Anterior cingulate cortex (tissue), 58 donors: ENCODE measurements around the gene KCNG4.
"Not testable (repeated sequence)": the region's sequence is repeated elsewhere in the genome, so short reads cannot be mapped to it uniquely, and the experiment has no call there.

ENCODE experiments used
- DNase-seq, 58 donors: peaks; one replicate each; lab custom pipeline; 2025; lab: John Stamatoyannopoulos, UW

KCNG4 gene

DNA sequence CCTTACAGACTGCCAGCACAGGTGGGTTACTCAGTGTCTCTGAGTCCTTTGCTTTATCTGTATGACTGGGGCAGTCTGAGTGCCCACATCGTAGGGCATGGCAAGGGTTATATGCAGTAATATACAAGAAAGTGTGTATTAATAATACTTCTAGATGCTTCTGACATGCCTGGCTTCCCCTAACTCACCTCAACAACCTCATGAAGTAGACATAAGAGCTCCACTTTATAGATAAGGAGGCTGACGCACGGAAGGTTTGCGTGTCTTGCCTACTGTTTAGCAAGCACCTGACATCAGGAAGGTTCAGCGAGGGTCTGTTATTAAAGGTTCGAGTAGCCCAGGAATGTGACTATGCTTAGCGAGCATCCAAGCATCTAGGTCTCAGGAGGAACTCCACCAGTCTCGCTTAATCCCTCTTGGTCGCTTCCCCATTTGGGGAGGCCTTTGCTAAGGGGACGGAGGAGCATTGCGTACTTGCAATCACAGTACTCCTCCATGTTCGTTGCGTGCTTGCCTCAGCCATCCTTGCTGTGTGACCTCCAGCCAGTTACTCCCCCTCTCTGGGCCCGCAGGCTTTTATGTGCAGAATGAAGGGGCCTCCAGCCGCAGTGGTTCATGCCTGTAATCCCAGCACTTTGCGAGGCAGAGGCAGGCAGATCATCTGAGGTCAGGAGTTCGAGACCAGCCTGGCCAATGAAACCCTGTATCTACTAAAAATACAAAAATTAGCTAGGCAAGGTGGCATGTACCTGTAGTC is 1.6 kb downstream of the KCNG4 start:
- DNase-seq: no peak

DNA sequence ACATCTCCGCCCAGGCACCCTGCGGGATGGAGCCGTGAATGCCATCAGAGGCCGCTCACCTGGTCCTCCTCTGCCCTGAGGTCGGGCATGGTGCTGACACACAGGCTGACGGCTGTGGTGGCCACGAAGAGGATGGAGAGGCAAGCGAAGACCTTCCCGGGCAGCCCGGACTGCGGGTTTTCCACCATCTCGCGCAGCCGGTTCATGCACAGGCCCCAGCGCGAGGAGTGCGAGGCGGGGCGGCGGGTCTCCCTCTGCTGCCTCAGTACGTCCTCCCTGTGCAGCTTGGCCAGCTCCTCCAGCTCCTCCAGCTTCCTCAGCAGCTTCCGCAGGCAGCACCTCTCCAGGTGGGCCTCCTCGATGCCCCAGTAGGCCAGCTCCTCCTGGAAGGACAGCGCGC is 3.1 kb downstream of the KCNG4 start:
- no peak for DNase-seq

DNA sequence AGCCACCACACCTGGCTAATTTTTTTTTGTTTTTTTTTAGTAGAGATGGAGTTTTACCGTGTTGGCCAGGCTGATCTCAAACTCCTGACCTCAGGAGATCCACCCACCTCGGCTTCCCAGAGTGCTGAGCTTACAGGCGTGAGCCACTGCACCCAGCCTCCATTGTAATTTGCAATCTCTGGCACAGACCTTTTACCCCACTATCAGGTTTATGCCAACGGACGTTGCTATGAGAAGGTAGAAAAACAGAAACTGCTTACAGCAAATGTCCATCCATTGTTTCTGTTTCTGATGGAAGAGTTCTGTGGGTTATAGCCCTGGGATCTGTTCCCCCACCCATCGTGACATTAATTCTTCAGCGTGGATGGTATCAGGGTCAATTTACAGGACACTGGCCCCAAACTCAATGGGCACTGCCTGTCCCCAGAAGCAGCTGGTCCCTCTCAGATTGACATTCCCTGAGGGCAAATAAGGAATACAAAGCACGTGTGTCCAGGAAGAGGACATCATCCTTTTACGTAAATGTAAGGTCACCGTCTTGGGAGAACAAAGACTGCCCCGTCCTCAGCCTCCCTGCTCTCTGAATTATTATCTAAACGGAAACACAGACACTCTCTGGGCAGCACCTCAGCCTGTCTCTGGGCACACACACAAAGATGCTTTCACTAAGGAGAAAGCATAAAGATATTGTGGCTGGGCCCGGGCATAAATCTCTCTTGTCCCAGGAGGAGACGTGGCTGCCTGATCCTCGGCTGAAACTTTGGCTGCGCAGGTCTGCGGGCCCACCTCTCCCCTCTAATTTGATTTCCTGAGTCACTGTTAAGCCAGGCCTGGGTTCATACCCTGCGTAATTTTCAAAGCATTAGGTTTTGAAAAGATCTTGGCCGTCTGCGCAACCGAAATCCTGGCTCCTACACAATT is 5.2 kb downstream of the KCNG4 start:
- DNase-seq: peak in 1 of 58 donors; percentile 6

DNA sequence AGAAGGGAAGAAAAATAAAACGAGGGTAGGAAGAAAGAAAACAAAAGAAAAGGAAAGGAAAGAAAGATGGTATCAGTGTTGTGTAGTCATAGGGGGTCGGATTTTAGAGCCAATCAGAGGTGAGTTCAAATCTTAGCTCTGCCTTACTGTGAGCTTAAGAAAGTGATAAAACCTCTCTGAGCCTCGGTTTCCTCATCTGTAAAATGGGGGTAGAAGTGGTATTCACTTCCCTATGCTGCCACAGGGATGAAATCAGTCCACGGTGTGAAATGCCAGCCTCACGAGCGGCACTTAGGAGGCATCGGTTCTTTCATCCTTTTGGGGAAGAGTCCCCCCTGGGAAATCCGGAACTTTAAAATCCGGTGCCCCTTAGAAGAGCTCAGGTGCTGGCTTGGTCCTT is 6.1 kb downstream of the KCNG4 start:
- no peak for DNase-seq

GRCh38 chr16:84232969-84233368 is 6.8 kb downstream of the KCNG4 start:
- no peak for DNase-seq

GRCh38 chr16:84232060-84232459 is 7.8 kb downstream of the KCNG4 start:
- no peak for DNase-seq

GRCh38 chr16:84229471-84229870 is 10.3 kb downstream of the KCNG4 start:
- no peak for DNase-seq

DNA sequence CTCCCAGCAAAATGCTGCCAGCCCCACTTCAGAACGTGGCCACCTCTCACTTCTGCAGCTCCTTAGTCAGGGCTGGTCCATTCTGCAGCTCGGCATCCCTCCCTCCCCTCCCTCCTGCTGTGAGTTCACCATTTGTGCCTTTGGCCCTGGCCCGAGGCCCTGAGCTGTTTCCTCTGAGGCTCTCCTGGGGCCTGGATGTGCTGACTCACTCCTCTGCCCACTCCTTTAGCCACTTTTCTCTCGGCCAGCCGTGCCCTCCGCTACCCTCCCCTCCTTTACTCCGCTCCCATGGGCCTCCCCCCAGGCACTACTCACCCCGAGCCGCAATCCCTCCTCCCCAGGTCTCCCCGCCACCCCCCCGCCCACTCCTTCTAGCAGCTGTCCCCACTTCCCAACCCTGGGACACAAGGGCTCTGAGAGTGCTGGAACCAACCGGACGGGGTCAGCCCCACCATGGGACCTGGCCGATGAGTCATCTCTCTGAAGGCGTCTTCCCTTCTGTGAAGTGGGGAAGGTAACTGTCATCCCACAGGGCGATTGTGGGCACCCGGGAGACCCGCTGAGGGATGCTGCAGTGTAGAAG is 11.5 kb downstream of the KCNG4 start:
- DNase-seq: peak in 23 of 58 donors; percentile 3 to 59 (median 16)

DNA sequence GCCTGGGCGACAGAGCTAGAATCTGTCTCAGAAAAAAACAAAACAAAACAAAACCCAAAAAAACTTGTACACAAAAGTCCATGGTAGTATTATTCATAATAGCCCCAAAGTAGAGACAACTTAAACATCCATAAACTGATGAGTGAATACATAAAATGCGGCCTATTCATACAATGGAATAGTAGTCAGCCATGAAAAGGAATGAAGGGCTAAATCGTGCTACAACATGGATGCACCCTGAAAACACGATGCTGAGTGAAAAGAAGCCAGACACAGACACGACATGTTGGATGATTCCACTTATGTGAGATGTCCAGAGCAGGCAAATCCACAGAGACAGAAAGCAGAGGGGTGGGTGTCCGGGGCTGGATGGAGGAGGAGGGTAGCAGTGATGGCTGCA is 12.3 kb downstream of the KCNG4 start:
- no peak for DNase-seq

GRCh38 chr16:84226026-84226425 is 13.8 kb downstream of the KCNG4 start:
- DNase-seq: no peak

- no peak for DNase-seq
Measured at GRCh38 chr16:84225571-84225970, 14.2 kb downstream of the KCNG4 start.

DNA sequence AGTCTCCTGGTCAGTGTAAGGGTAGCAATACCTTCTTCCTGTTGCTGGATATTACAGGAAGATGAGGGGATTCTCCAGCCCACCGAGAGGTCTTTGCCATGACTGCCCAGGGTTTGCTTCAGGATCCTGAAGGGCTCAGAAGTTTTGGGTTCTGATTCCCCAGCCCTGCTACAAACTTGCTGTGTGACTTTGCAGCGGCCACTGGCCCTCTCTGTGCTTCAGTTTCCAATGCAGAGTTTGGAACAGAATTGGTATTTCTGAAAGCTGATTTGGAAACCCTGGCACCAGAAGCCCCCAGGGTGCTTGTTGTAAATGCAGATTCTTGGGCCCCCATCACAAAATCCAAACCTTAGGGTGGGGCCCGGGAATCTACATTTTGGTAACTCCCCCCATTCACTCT is 14.7 kb downstream of the KCNG4 start:
- DNase-seq: no peak

- no peak for DNase-seq
Measured at GRCh38 chr16:84224554-84224953, 15.3 kb downstream of the KCNG4 start.

- DNase-seq: no peak
Measured at GRCh38 chr16:84223456-84223855, 16.4 kb downstream of the KCNG4 start.

DNA sequence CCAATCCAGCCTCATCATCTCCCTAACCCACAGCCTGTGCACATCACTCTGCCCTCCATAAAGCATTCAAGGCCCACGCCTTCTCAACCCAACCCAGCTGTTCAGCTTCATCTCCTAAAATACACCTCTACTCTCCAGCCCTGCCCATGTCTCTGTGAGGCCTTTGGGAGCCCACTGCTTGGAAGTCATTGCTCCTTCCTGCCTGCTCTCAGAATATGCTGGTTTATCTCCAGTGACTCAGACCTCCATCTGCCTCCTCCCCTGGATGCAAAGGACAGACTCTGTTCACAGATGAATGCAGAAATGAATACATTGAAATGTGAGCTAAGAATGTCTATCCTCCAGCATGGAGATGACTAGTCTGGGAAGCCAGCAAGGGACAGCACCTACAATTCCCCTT is 19.0 kb downstream of the KCNG4 start:
- peak in 9 of 58 donors; percentile 4 to 44 (median 11) for DNase-seq

DNA sequence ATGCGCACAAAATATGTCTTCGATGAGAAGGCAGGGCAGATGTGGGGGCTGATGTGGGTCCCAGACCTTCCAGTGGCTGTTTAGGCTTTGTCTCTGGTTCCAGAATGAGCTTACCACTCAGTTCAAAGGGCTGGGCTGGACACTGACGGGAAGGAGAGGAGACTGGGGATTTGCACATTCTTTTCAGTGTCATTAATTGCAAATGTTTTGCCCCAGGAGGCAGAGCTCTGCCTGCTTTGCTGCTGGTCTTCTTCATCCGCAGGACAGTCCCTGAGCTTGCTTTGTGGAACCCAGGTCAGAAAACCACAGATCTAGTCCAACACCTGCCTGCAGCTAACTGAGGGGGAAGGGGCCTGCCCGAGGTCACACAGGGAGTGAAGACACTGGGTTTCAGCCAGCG is 20.9 kb downstream of the KCNG4 start:
- no peak for DNase-seq

DNA sequence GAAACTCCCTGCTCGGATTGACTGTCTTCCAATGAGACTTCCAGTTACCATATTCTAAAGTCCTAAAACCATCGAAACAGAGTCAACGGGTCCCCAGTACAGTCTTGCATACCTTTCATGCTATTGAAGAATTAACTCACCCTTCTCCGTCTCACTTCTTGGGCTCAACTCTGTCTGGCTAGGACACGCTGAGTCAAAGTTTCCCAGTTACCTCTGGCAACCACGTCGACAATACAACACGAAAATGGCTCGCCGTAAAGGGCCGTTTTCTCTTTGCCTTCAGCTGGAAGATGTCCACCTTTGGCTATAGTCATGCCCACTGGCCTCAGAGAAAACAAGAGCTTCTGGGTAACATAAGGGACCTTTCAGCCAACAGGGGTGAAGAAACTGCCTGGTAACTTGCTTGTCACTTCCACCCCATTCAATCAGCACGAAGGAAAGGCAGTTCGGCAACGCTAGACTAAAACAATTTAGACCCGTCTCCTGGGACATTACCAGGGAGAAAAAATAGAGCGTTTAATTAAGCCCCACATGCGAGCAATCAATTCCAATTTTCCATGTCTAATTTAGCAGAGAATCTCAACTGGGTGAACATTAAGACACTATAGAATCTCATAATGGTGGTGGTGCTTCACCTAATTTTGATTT is 21.5 kb downstream of the KCNG4 start:
- no peak for DNase-seq

GRCh38 chr16:84216144-84216543 is 23.7 kb downstream of the KCNG4 start:
- not testable (repeated sequence) for DNase-seq

- no peak for DNase-seq
Measured at GRCh38 chr16:84215531-84215930, 24.3 kb downstream of the KCNG4 start.

DNA sequence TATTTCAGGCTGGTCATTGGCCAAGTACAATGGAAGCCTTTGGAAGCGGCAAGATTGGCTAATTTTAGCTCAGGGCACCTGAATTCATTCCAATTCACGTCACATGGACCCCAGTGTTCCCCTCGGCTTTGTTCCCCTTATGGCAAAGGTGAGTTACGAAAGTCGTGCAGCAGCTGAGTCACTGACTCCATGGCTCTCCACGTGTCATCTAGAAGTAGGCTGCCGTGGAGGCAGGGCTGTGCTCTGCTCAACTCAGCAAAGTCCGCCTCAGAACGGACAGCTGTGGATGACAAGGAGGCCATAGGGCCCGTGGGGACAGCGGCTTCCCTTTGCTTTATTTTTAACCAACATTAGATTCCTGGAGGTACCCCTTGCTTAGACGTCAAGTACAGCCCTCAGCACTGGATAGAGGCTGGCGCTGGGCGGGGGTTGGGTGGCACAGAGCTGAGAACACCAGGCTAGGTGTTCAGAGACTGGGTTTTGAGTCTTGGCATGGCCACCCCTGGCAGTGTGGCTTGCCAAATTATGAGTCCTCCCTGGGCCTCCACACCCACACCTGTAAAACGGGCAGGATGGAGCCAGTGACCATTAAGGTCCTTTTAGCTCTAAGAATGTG is 25.3 kb downstream of the KCNG4 start:
- no peak for DNase-seq
